Measurements from ENCODE around the gene RXRA. TPM values are rescaled to one million over a fixed set of nuclear protein-coding genes. Genes with fewer than 3 reads are reported as not detected.
"Not testable (repeated sequence)": the region's sequence is repeated elsewhere in the genome, so short reads cannot be mapped to it uniquely, and the experiment has no call there.

The RXRA gene
- total RNA-seq, 1 donor from 2014 or later = 29.6 TPM

- DNase-seq = not testable (repeated sequence)
These were observed 17.5 kb upstream of the RXRA start for GRCh38 chr9:134308639-134309220.

GRCh38 chr9:134313470-134313869 is 12.8 kb upstream of the RXRA start:
- no peak for DNase-seq

- DNase-seq = no peak
These were observed 12.0 kb upstream of the RXRA start for GRCh38 chr9:134314039-134314949.

GRCh38 chr9:134314950-134315715 is 11.1 kb upstream of the RXRA start:
- no peak for DNase-seq

- DNase-seq = no peak
These were observed 10.4 kb upstream of the RXRA start for GRCh38 chr9:134315716-134316448.

- DNase-seq = no peak
These were observed 9.7 kb upstream of the RXRA start for GRCh38 chr9:134316449-134317160.

- DNase-seq = no peak
These were observed 8.9 kb upstream of the RXRA start for GRCh38 chr9:134317400-134317789.

GRCh38 chr9:134317790-134318414 is 8.4 kb upstream of the RXRA start:
- no peak for DNase-seq

- no peak for DNase-seq
These were observed 7.8 kb upstream of the RXRA start for GRCh38 chr9:134318481-134318891.

GRCh38 chr9:134318941-134319305 is 7.3 kb upstream of the RXRA start:
- DNase-seq = no peak

- DNase-seq = no peak
These were observed 6.7 kb upstream of the RXRA start for GRCh38 chr9:134319306-134320125.

GRCh38 chr9:134320126-134320867 is 6.0 kb upstream of the RXRA start:
- no peak for DNase-seq

- no peak for DNase-seq
These were observed 5.3 kb upstream of the RXRA start for GRCh38 chr9:134320868-134321471.

- DNase-seq = no peak
These were observed 4.7 kb upstream of the RXRA start for GRCh38 chr9:134321531-134321930.

- DNase-seq = no peak
These were observed 4.1 kb upstream of the RXRA start for GRCh38 chr9:134321946-134322741.

- no peak for DNase-seq
These were observed 3.4 kb upstream of the RXRA start for GRCh38 chr9:134322781-134323241.

- DNase-seq = no peak
These were observed 2.4 kb upstream of the RXRA start for GRCh38 chr9:134323741-134324358.

All from skin of body (tissue), 2 donors.